Glutamatergic neuron (in vitro differentiated cells): Measurements from ENCODE around the gene SIX1. TPM values are rescaled to one million over a fixed set of nuclear protein-coding genes. Genes with fewer than 3 reads are reported as not detected.

Experiments used
- DNase-seq: peaks from one replicate; pipeline ENCODE4 v3.0.0; 2022
- H3K27ac Mint-ChIP-seq: one replicate; pipeline ENCODE4 v1.8.0; 2020; ENCODE audit warnings: mild to moderate bottlenecking, mixed read lengths, inconsistent platforms; ENCODE audit not compliant: unreplicated experiment
- H3K27me3 Mint-ChIP-seq: one replicate; pipeline ENCODE4 v1.8.0; 2020; ENCODE audit warnings: mild to moderate bottlenecking, moderate library complexity, mixed read lengths, inconsistent platforms; ENCODE audit not compliant: unreplicated experiment
- H3K36me3 Mint-ChIP-seq: one replicate; pipeline ENCODE4 v1.8.0; 2020; ENCODE audit warnings: mild to moderate bottlenecking, mixed read lengths, inconsistent platforms; ENCODE audit not compliant: unreplicated experiment
- H3K4me1 Mint-ChIP-seq: one replicate; pipeline ENCODE4 v1.8.0; 2020; ENCODE audit warnings: mild to moderate bottlenecking, low read depth, mixed read lengths, inconsistent platforms; ENCODE audit not compliant: unreplicated experiment
- H3K4me3 Mint-ChIP-seq: one replicate; pipeline ENCODE4 v1.8.0; 2020; ENCODE audit warnings: mild to moderate bottlenecking, mixed read lengths, inconsistent platforms; ENCODE audit not compliant: unreplicated experiment
- H3K9me3 Mint-ChIP-seq: one replicate; pipeline ENCODE4 v1.8.0; 2020; ENCODE audit warnings: mild to moderate bottlenecking, moderate library complexity, mixed read lengths, inconsistent platforms; ENCODE audit not compliant: unreplicated experiment
- CTCF ChIP-seq: fragments of 200-600 bp; sonication (generic); IDR thresholded peaks from one replicate; pipeline ENCODE4 v1.5.0; 2021; ENCODE audit not compliant: partially characterized antibody, unreplicated experiment
- total RNA-seq: library from RNA; stranded (reverse); fragmentation: NEBNext Ultra II Directional; extraction: Animal tissue kit (Norgen Biotek cat#: 25700); gene quantifications from one replicate; pipeline ENCODE4 v1.2.1, GENCODE V29; 2021; ENCODE audit not compliant: unreplicated experiment

The SIX1 gene
- total RNA-seq, 1 donor from 2014 or later, result 79.6 TPM

GRCh38 chr14:60684203-60684602 lies 34.9 kb upstream of the SIX1 start:
- no peaks in the 10 kb centered on the region for H3K4me1 Mint-ChIP-seq
- DNase-seq, result no peak

GRCh38 chr14:60681271-60681670 lies 32.0 kb upstream of the SIX1 start:
- Mint-ChIP-seq H3K4me3 (no peak overlapping the region), H3K27me3 (no peaks in the 10 kb centered on the region), H3K36me3 (no peaks in the 10 kb centered on the region), H3K4me1 (no peaks in the 10 kb centered on the region), H3K27ac (no peak overlapping the region), H3K9me3 (peaks cover 4% of the 10 kb centered on the region)
- no peak for DNase-seq
- TF ChIP-seq CTCF, result no peak

More at GRCh38 chr14:60684203-60684602, 34.9 kb upstream of the SIX1 start:
- TF ChIP-seq CTCF, result no peak
- no peaks in the 10 kb centered on the region for H3K27me3 Mint-ChIP-seq
- H3K27ac Mint-ChIP-seq, result no peak overlapping the region
- H3K9me3 Mint-ChIP-seq, result peaks cover 4% of the 10 kb centered on the region
- no peak overlapping the region for H3K4me3 Mint-ChIP-seq
- no peaks in the 10 kb centered on the region for H3K36me3 Mint-ChIP-seq

DNA sequence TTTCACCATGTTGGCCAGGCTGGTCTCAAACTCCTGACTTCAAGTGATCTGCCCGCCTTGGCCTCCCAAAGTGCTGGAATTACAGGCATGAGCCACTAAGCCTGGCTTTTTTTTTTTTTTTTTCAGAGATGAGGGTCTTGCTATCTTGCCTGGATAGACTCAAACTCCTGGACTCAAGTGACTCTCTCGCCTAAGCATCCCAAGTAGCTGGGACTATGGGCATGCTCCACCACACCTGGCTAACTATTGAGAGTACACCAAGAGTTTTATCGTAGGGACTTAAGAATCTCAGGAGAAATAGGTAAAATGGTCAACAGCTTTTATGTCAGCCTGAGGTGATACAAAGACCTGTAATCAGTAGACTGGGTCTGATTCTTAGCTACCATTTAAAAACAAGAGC lies 31.2 kb upstream of the SIX1 start:
- no peaks in the 10 kb centered on the region for H3K4me1 Mint-ChIP-seq

DNA sequence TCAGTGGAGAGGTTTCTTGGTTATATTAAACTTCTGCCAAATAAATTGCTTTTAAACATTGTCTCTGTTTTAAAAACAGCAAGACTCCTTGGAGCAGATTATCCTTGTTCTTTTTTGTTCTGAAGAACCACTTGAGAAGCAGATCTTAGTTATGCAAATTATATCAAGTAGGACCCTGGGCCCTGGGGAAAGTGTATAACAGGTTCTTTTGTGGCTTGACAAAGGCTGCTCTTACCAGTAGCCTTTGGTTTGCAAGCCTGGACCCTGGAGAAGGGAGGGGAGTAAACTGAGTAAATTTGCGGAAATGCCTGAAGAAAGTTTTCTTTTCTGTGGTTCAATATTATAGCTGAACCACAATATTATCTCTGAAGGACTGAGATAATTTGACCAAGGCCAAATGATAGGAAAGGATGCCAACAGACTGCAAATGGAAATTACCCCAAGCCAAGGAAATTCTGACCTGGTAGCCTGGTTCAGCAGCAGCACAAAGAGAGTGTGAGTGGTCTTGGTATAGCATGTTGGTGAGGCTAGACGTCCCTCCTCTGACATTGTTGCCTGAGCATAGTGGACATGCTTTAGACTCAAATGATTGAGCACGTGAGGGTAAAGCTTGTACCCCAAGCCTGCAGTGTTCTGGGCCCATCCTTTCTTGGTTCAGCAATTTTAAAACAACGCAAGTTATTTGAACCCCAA lies 30.4 kb upstream of the SIX1 start:
- Mint-ChIP-seq H3K36me3 (no peaks in the 10 kb centered on the region), H3K27me3 (no peaks in the 10 kb centered on the region), H3K4me3 (no peak overlapping the region), H3K27ac (no peak overlapping the region), H3K4me1 (no peaks in the 10 kb centered on the region), H3K9me3 (peaks cover 4% of the 10 kb centered on the region)
- no peak for DNase-seq
- no peak for TF ChIP-seq CTCF

More for the DNA sequence above, 31.2 kb upstream of the SIX1 start:
- Mint-ChIP-seq H3K9me3 (peaks cover 4% of the 10 kb centered on the region), H3K4me3 (no peak overlapping the region), H3K36me3 (no peaks in the 10 kb centered on the region), H3K27me3 (no peaks in the 10 kb centered on the region), H3K27ac (no peak overlapping the region)
- no peak for TF ChIP-seq CTCF
- no peak for DNase-seq

- H3K27ac Mint-ChIP-seq, result no peak overlapping the region
- no peak overlapping the region for H3K4me3 Mint-ChIP-seq
- no peaks in the 10 kb centered on the region for H3K4me1 Mint-ChIP-seq
- no peaks in the 10 kb centered on the region for H3K36me3 Mint-ChIP-seq
- H3K9me3 Mint-ChIP-seq, result no peaks in the 10 kb centered on the region
- no peak for DNase-seq
- TF ChIP-seq CTCF, result no peak
- H3K27me3 Mint-ChIP-seq, result no peaks in the 10 kb centered on the region
These were observed 28.4 kb upstream of the SIX1 start for GRCh38 chr14:60677701-60678100.
